Endodermal cell (in vitro differentiated cells): ENCODE measurements around the gene ADARB1. TPM values are rescaled to one million over a fixed set of nuclear protein-coding genes. Genes with fewer than 3 reads are reported as not detected.
A peak's percentile ranks its signal among the peaks of the same experiment; 100 is the strongest.

Experiments used
- DNase-seq: peaks from one replicate; pipeline ENCODE4 v3.0.0-alpha.2; 2017
- H3K27ac ChIP-seq: 2 replicates; pipeline ENCODE4 v1.5.1; 2013; ENCODE audit warnings: mild to moderate bottlenecking, low read depth, low read length, moderate library complexity
- H3K27me3 ChIP-seq: 2 replicates; pipeline ENCODE4 v1.6.1; 2013; ENCODE audit warnings: mild to moderate bottlenecking, low read length, moderate library complexity; ENCODE audit not compliant: insufficient read depth, control insufficient read depth, poor library complexity, severe bottlenecking
- H3K36me3 ChIP-seq: 2 replicates; pipeline ENCODE4 v1.7.0; 2013; ENCODE audit warnings: mild to moderate bottlenecking, low read length, moderate library complexity; ENCODE audit not compliant: control insufficient read depth, insufficient read depth
- H3K4me1 ChIP-seq: one replicate; pipeline ENCODE4 v1.7.0; 2013; ENCODE audit warnings: low read length; ENCODE audit not compliant: control insufficient read depth, insufficient read depth
- H3K4me3 ChIP-seq: 2 replicates; pipeline ENCODE4 v1.5.1; 2013; ENCODE audit warnings: mild to moderate bottlenecking, low read length, moderate library complexity
- H3K9ac ChIP-seq: 2 replicates; pipeline ENCODE4 v1.6.1; 2013; ENCODE audit warnings: mild to moderate bottlenecking, low read length, moderate library complexity; ENCODE audit not compliant: poor library complexity, severe bottlenecking; ENCODE audit errors: extremely low read depth
- H3K9me3 ChIP-seq: 2 replicates; pipeline ENCODE4 v1.6.1; 2013; ENCODE audit warnings: mild to moderate bottlenecking, low read length, moderate library complexity; ENCODE audit not compliant: control insufficient read depth
- H3K27ac Mint-ChIP-seq: 2 replicates; pipeline ENCODE4 v1.8.0; 2020; ENCODE audit warnings: mixed read lengths
- H3K27me3 Mint-ChIP-seq: 2 replicates; pipeline ENCODE4 v1.8.0; 2021; ENCODE audit warnings: mild to moderate bottlenecking, mixed read lengths; ENCODE audit not compliant: insufficient read depth
- H3K36me3 Mint-ChIP-seq: 2 replicates; pipeline ENCODE4 v1.8.0; 2020; ENCODE audit warnings: low read depth, mixed read lengths
- H3K4me1 Mint-ChIP-seq: 2 replicates; pipeline ENCODE4 v1.8.0; 2020; ENCODE audit warnings: mixed read lengths
- H3K4me3 Mint-ChIP-seq: 2 replicates; pipeline ENCODE4 v1.8.0; 2020; ENCODE audit warnings: mild to moderate bottlenecking, moderate library complexity, mixed read lengths
- H3K9me3 Mint-ChIP-seq: 2 replicates; pipeline ENCODE4 v1.8.0; 2020; ENCODE audit warnings: mild to moderate bottlenecking, mixed read lengths
- WGBS, 2 experiments: methylation state at CpG; one replicate each; pipeline versions ENCODE4 v1.1.5 to v1.1.7; 2013; ENCODE audit warnings: missing lambda C conversion rate in 2 of 2, mixed read lengths in 1 of 2; ENCODE audit not compliant: insufficient coverage in 1 of 2, insufficient read length in 1 of 2; 5-methylcytosine and 5-hydroxymethylcytosine counted together
- total RNA-seq, 2 donors: library from RNA; stranded (reverse); fragmentation: NEBNext Ultra II Directional in 1 of 2; extraction: Animal tissue kit (Norgen Biotek cat#: 25700) in 1 of 2; gene quantifications; 2 replicates in 1 of 2; 3 replicates in 1 of 2; pipeline ENCODE4 v1.2.1, GENCODE V29; 2021
- TF ChIP-seq, protein P1 (sequence below): fragments of 200-600 bp; sonication (generic); conservative IDR thresholded peaks from 2 replicates; pipeline ENCODE4 v1.5.0; 2021; ENCODE audit warnings: antibody characterized with exemption, mild to moderate bottlenecking

Gene ADARB1
- total RNA-seq, 2 donors from 2014 or later: 11.5 to 20.1 TPM

DNA sequence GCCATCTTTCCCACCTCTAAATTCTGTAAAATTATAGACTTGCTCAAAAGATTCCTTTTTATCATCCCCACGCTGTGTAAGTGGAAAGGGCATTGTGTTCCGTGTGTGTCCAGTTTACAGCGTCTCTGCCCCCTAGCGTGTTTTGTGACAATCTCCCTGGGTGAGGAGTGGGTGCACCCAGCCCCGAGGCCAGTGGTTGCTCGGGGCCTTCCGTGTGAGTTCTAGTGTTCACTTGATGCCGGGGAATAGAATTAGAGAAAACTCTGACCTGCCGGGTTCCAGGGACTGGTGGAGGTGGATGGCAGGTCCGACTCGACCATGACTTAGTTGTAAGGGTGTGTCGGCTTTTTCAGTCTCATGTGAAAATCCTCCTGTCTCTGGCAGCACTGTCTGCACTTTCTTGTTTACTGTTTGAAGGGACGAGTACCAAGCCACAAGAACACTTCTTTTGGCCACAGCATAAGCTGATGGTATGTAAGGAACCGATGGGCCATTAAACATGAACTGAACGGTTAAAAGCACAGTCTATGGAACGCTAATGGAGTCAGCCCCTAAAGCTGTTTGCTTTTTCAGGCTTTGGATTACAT lies 151.5 kb downstream of the ADARB1 start:
- Mint-ChIP-seq H3K4me3 (no peak overlapping the region), H3K27me3 (no peaks in the 10 kb centered on the region), H3K9me3 (no peaks in the 10 kb centered on the region), H3K27ac (no peak overlapping the region), H3K4me1 (no peaks in the 10 kb centered on the region), H3K36me3 (no peaks in the 10 kb centered on the region)
- WGBS, 2 experiments: 92 to 98% methylated on average over 13 to 16 of the region's 16 CpGs
- H3K27me3 ChIP-seq: no peaks in the 10 kb centered on the region
- no peaks in the 10 kb centered on the region for H3K36me3 ChIP-seq
- H3K27ac ChIP-seq: no peak overlapping the region
- no peaks in the 10 kb centered on the region for H3K4me1 ChIP-seq
- H3K9me3 ChIP-seq: no peaks in the 10 kb centered on the region
- TF ChIP-seq, protein P1, sequence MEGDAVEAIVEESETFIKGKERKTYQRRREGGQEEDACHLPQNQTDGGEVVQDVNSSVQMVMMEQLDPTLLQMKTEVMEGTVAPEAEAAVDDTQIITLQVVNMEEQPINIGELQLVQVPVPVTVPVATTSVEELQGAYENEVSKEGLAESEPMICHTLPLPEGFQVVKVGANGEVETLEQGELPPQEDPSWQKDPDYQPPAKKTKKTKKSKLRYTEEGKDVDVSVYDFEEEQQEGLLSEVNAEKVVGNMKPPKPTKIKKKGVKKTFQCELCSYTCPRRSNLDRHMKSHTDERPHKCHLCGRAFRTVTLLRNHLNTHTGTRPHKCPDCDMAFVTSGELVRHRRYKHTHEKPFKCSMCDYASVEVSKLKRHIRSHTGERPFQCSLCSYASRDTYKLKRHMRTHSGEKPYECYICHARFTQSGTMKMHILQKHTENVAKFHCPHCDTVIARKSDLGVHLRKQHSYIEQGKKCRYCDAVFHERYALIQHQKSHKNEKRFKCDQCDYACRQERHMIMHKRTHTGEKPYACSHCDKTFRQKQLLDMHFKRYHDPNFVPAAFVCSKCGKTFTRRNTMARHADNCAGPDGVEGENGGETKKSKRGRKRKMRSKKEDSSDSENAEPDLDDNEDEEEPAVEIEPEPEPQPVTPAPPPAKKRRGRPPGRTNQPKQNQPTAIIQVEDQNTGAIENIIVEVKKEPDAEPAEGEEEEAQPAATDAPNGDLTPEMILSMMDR: no peak
- no peak for DNase-seq
- H3K9ac ChIP-seq: no peak overlapping the region
- no peak overlapping the region for H3K4me3 ChIP-seq

DNA sequence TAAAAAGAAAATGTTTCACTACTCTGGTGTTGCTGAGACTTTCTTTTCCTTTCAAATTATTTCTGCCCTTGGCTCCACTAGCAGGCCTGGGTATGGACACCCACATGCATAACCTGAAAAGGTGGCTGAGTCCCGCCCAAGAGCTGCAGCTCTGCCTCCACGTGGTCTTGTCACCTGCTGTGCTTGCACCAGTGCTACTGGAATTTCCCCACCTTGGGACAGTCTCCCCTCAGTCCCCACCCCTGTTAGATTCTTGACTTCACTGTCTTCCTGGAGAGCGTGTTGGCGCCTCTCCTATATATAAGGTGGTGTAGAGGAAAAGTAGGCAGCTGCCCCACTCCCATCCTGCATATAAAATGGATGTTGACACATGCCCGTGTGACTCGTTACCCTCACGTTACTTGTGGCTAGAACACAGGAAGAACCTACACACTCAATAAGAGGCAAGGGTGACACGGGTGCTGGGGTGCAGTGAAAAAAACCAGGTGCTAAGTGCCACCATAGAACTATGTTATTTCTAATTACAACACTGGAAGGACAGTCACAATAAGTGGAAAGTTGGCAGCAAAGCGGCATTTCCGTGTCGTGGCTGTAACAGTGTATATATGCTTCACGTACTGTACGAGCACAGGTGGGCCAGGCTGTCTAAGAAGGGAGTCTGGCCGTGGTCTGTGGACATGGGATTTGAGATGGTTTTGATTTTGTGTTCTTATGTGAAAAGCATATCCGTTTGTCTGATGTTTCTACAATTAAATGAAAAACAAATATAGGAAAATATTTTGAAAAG lies 152.4 kb downstream of the ADARB1 start:
- H3K4me3 ChIP-seq: no peak overlapping the region
- H3K9me3 Mint-ChIP-seq: no peaks in the 10 kb centered on the region
- H3K9me3 ChIP-seq: no peaks in the 10 kb centered on the region
- H3K27ac Mint-ChIP-seq: no peak overlapping the region
- H3K27me3 ChIP-seq: no peaks in the 10 kb centered on the region
- no peak overlapping the region for H3K27ac ChIP-seq
- H3K27me3 Mint-ChIP-seq: no peaks in the 10 kb centered on the region
- DNase-seq: no peak
- no peaks in the 10 kb centered on the region for H3K4me1 ChIP-seq
- no peak overlapping the region for H3K4me3 Mint-ChIP-seq
- no peaks in the 10 kb centered on the region for H3K36me3 ChIP-seq
- no peaks in the 10 kb centered on the region for H3K4me1 Mint-ChIP-seq
- WGBS, 2 experiments: 82 to 87% methylated on average over 9 to 14 of the region's 15 CpGs
- H3K36me3 Mint-ChIP-seq: no peaks in the 10 kb centered on the region
- TF ChIP-seq, protein P1: no peak
- H3K9ac ChIP-seq: no peak overlapping the region

DNA sequence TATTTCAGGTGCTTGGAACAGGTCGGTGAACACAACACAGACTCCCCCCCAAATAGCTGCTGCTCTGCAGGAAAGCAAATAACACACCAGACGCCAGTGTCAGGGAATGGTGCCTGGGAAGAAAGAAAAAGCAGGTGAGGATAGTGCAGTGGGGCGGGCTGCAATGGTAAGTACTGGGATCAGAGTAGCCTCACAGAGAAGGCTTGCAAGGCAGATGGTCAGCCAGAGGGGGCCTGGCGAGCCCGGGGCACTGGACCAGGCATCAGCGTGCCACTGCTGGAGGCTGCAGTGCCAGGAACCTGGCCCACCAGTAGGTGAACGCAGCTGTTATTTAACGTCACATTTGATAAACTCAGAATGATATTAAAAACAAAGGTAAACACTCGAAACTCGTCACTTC lies 153.4 kb downstream of the ADARB1 start:
- TF ChIP-seq, protein P1: peak; percentile 54
- Mint-ChIP-seq H3K4me3 (no peak overlapping the region), H3K27me3 (no peaks in the 10 kb centered on the region), H3K36me3 (no peaks in the 10 kb centered on the region), H3K27ac (no peak overlapping the region), H3K4me1 (no peaks in the 10 kb centered on the region), H3K9me3 (no peaks in the 10 kb centered on the region)
- Histone ChIP-seq H3K4me1 (no peaks in the 10 kb centered on the region), H3K9me3 (no peaks in the 10 kb centered on the region), H3K9ac (no peak overlapping the region), H3K4me3 (no peak overlapping the region), H3K27ac (no peak overlapping the region), H3K36me3 (no peaks in the 10 kb centered on the region), H3K27me3 (no peaks in the 10 kb centered on the region)
- no peak for DNase-seq
- WGBS, 2 experiments: 92 to 93% methylated on average over 8 to 10 of the region's 10 CpGs
